Pulmonary artery endothelial cell (primary cell): ENCODE measurements around the gene TECRL. TPM values are rescaled to one million over a fixed set of nuclear protein-coding genes. Genes with fewer than 3 reads are reported as not detected.

Source experiments
- DNase-seq: peaks from one replicate; pipeline ENCODE4 v3.0.0-alpha.2; 2011; ENCODE audit warnings: low read depth, low spot score
- total RNA-seq: library from RNA; depleted of rRNA; stranded (reverse); fragments of >200 nt; gene quantifications from 2 replicates; pipeline ENCODE4 v1.2.3, GENCODE V29; 2014

Gene TECRL
- total RNA-seq, 1 donor from 2014 or later, result not detected

DNA sequence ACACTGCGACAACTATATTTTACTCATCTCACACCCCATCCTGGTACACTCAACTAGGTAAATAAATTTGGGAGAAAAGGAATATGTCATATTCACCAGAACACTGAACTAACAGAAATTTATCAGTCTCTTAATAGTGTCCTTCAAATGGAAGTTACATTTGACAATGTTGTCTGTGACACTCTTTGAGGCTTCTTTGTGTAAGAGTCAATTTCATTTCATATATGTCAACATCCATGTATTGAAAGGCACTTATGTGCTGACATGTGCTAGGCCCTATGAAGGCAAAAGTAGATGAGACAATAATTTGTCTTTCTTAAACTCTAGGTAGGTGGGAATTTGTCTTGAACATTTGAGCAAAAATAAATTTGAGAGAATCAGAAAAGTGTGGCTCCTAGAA is 82.0 kb downstream of the TECRL start:
- DNase-seq, result no peak

DNA sequence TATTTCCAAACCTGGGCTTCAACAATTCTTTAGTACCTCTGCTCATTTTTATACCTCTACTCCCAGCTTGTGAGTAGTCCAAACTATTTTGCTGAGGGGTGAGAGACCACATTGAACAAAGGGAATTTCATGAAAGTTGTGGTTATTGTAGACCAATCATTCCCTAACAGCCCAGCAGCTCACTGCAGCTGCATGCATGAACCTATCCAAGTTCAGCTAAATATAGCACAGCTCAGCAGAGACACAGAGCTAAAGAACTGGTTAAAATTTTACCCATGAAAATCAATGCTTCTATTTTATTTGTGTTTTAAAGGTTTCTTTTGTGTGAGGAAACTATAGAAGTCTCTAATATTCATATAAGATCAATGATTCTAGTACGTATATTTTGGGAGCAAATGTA is 82.7 kb downstream of the TECRL start:
- DNase-seq, result no peak

DNA sequence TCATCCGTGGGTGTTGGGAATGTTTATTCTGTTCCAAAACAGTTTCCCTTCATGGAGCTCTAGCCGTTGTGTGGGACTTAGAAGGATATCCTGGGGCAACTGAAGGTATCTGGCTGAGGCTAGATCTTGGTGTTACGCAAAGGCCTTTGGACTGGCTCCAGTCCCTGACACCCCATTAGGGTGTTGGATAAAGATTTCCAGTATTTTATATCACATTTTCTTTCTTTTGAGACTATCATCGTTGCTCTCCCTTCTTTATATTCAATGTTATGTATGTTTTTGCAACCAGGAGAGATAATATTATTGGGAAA is 103.0 kb downstream of the TECRL start:
- DNase-seq, result no peak

DNA sequence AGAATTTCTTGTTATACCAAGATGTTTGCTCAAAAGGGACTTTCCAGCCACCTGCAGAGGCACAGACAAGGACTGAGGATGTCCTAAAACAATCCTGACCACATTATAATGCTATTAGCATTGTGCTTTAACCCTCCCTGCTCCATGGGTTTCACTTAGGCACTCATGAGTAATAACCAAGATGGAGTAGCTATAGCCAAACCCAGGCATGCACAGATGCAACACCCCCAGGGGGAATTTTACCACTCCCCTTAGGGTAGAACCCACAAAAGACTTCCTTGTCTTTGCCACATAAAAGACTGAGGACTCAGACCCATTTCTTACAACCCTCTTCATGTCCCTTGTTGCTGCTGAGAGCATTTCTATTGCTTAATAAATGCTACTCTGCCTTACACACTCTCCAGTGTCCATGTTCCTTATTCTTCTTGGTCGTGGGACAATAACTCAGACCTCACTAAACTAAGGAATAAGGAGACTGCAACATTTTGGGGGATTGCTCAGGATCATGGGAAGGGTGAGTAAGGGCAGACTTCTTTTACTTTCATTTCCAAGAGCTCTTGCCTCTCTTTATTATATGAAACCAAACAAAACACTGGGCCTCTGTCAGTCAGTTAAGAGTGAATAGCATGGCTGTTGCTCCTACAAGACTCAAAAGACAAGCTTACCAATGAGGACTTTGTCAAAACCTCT is 103.5 kb downstream of the TECRL start:
- DNase-seq, result no peak

DNA sequence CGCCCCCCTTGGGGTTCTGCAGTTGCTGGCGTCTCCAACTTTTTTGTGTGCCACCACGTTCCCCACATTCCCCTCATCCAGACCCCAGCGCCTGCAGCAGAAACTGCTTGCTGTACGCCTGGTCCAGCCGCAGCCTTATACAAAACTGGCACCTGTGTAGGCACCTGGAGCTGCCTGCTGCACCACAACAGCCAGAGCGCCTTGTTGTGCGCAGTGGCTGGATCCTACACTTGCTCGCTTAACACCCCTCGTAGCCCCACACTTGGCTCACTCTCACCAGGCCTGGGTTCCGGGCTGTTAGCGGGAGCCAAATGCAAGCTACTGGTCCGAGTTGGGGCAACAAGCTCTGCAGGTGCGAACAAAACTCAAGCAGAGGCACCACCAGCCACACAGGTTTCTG is 136.8 kb downstream of the TECRL start:
- DNase-seq, result no peak

DNA sequence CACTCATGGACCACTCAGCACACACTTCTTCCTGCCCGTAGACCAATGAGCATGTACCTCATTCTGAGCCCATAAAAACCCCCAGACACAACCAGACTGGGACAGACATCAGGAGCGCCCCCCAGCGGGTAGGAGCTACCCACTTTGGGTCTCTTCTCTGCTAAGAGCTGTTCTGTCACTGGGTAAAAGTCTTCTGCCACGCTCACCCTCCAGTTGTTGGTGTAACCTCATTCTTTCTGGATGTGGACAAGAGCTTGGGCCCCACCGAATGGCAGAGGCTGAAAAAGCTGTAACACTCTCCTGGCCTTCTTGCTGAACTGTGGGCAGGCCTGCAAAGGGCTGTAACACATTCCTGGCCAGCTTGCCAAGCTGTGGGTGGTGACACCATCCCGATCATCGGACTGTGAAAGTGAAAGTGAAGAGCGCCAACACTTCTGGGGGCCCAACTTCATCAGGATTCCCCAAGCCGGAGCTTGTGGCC is 137.6 kb downstream of the TECRL start:
- no peak for DNase-seq

DNA sequence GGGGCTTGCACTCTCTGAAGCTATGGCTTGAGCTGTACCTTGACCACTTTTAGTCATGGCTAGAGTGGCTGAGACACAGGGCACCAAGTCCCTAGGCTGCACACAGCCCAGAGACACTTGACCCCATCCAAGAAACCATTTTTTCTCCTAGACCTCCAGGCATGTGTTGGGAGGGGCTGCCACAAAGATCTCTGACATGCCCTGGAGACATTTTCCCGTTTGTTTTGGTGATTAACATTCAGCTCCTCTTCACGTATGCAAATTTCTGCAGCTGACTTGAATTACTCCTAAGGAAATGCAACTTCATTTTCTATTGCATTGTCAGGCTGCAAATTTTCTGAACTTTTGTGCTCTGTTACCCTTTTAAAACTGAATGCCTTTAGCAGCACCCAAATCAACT is 142.6 kb downstream of the TECRL start:
- no peak for DNase-seq

DNA sequence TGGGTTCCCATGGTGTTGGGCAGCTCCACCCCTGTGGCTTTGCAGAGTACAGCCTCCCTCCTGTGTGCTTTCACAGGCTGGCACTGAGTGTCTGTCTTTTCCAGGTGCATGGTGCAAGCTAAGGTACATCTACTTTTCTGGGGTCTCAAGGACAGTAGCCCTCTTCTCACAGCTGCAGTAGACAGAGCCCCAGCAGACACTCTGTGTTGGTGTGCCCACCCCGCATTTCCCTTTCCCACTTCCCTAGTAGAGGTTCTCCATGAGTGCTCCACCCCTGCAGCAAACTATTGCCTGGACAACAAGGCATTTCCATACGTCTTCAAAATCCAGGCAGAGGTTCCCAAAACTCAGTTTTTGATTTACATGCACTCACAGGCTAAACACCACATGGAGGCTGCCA is 143.0 kb downstream of the TECRL start:
- DNase-seq, result no peak

DNA sequence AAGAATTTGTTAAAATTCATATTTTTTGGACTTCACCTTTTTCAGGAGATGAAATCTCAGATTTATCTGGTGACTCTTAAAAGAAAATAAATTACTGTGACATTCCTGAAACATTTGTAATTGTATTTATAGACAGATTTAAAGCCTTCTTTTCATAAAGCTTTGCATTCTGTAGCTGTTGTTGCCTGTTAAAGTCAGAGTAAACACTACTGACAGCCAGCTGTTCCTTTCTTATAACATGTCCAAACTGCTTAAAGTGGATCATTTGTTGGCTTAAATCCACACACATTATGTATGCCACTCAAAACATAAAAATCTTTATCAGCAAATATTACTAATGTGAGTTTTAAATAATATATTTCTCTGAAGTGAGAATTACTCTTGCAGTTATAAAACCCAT is 157.5 kb downstream of the TECRL start:
- no peak for DNase-seq

DNA sequence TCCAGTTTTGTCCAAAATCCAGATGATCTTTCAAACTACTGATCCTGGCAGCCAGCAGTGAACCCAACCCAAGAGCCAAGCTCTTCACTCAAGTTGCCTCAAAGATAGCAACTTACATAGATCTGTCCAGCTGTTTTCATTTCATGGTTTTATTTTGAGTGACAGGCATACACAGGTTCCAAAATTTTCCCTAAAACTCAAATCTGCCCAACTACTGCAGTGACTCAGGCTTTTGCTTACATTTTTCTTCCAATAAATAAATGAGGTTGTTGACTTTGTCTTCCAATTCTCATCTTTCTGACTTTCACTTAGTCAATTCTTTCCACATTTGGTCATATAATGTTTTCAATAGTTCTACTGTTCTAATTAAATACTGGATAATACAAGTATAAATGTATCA is 158.8 kb downstream of the TECRL start:
- no peak for DNase-seq

DNA sequence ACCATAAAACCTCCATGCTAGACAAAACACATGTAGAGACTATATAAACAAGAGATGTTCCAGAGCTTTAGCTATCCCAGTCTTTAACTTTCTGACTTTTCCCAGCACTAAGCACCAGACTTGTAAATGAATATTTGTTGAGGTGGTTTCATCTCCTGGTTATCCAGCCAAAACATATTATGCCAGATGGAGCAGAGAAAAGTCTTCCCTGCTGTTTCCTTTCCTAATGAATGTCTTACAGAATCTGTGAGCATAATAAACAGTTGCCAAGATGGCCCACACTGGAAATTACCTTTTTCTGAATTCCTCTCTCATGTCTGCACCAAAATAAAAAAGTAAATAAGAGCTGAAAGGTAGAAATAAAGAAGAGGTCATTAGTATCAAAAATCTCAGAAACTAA is 159.2 kb downstream of the TECRL start:
- no peak for DNase-seq

DNA sequence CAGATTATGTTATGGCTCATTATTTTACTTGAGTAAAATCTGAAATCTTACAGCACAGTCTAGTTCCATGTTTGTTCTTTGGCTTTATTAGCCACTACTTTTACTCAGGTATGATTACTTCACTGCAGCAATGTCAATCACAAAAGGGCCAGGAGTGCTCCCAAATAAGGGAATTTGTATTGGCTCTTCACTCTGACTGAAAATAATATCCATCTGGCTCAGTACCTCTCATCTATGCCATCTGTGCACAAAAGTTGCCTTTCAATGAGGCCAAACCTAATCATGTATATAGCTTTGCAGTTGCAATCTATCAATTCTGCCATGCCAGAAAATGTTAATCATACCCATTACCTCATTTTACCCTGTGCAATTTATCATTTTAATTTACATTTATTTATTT is 161.1 kb downstream of the TECRL start:
- DNase-seq, result no peak

DNA sequence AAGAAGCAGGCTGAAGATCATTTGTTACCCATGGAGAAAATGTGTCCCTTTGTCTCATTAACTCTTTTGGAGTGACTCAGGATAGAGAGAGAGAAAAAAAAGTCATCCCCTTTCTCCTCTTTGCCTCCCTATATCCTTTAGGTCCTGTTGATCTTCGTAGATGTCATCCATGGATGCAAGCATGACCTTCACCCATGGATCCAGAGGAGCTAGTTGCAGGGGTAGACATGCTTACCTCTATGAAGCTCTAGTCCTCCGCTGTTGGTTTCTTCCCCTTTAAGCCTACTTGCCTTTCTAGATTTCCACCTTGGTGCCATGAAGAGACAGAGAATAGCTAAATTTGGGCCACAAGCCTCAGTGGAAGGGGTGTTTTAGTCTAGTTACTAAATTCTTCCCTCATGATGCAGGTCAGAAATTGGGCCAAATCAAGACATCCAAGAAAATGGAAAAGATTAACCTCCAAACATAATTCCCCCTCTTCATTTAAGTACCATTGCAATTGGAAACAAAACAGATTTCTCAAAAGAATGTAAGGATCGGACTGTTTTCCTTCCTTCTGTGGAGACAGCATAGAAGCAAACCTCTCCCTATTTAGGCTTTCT is 178.4 kb downstream of the TECRL start:
- no peak for DNase-seq
